ENCODE results near the gene TIGD6. TPM values are rescaled to one million over a fixed set of nuclear protein-coding genes. Genes with fewer than 3 reads are reported as not detected.
A peak's percentile ranks its signal among the peaks of the same experiment; 100 is the strongest.

TIGD6 gene
- total RNA-seq, 1 donor, result 4.7 TPM

GRCh38 chr5:149963729-149964128, 36.7 kb downstream of the TIGD6 start:
- DNase-seq (ENCODE audit: low read depth), result no peak
- no peak overlapping the region for H3K4me3 ChIP-seq (ENCODE audit: low read depth, low read length)
- TF ChIP-seq CTCF (IDR thresholded peaks at IDR 0.05; ENCODE audit: insufficient read depth, low read depth, low read length), result no peak

- no peak for TF ChIP-seq CTCF (IDR thresholded peaks at IDR 0.05; ENCODE audit: insufficient read depth, low read depth, low read length)
- no peak for DNase-seq (ENCODE audit: low read depth)
- no peak overlapping the region for H3K4me3 ChIP-seq (ENCODE audit: low read depth, low read length)
These were observed 37.7 kb downstream of the TIGD6 start for GRCh38 chr5:149962601-149963300.

GRCh38 chr5:149961957-149962409, 38.5 kb downstream of the TIGD6 start:
- no peak overlapping the region for H3K4me3 ChIP-seq (ENCODE audit: low read depth, low read length)
- TF ChIP-seq CTCF (IDR thresholded peaks at IDR 0.05; ENCODE audit: insufficient read depth, low read depth, low read length), result peak; percentile 71
- peak; percentile 71 for DNase-seq (ENCODE audit: low read depth)

GRCh38 chr5:149961186-149961685, 39.2 kb downstream of the TIGD6 start:
- DNase-seq (ENCODE audit: low read depth), result no peak
- peak overlapping the region; percentile 67 for H3K4me3 ChIP-seq (ENCODE audit: low read depth, low read length)
- TF ChIP-seq CTCF (IDR thresholded peaks at IDR 0.05; ENCODE audit: insufficient read depth, low read depth, low read length), result no peak

GRCh38 chr5:149960272-149961185, 39.9 kb downstream of the TIGD6 start, which contains the start of gene SLC26A2:
Gene SLC26A2 (plus strand): TSS chr5:149960758. CDS start chr5:149977653, 16,895 bp downstream.
- DNase-seq (ENCODE audit: low read depth), result peak; percentile 98
- TF ChIP-seq CTCF (IDR thresholded peaks at IDR 0.05; ENCODE audit: insufficient read depth, low read depth, low read length), result no peak
- H3K4me3 ChIP-seq (ENCODE audit: low read depth, low read length), result peak within 1 kb of the TSS; percentile 67

- TF ChIP-seq CTCF (IDR thresholded peaks at IDR 0.05; ENCODE audit: insufficient read depth, low read depth, low read length), result peak; percentile 64
- peak; percentile 69 for DNase-seq (ENCODE audit: low read depth)
- peak overlapping the region; percentile 67 for H3K4me3 ChIP-seq (ENCODE audit: low read depth, low read length)
These were observed 40.8 kb downstream of the TIGD6 start for GRCh38 chr5:149959406-149960236.
